ENCODE data around the gene CCDC85C. TPM values are rescaled to one million over a fixed set of nuclear protein-coding genes. Genes with fewer than 3 reads are reported as not detected.

CCDC85C gene
- total and polyA plus RNA-seq, 4 donors = 4.0 to 23.9 (median 9.6) TPM

DNA sequence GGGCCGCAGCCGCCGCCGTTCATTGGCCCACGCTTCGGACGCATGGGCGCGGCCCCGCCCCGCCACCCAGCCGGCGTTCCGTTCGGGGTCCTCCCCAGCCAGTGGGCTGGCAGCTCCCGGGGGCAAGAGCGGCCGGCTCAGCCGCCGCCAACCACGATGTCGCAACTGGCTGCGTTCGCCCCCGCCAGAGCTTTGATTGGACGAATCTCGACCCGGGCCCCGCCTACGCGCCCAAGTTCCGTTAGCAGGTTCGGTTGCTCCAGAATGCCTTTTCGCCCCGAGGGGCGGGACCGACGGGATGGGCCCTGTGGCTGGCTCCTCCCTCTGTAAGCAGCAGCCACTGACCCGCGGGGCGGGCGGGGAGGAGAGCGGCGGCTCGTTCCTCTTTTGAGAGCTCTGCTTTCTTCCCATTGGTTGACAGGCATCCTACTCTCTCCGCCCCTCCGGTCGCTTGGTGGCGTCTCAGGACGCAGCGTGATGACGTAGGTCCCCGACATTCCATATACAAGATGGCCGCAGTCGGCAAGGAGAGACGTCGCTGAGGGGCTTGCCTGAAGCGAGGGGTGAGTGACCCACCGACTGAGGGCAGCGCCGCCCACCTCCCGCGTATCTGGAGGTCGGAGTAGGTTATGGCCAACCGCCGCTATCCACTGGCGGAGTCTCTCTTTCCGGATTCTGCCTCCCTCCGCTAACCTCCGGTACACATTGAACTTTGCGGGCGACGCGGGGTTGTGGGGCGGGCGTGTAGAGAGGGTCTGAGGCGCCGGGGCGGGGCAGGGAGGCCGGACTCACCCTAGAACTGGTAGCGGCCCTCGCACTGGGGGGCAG lies 122.9 kb downstream of the CCDC85C start, which contains the start of gene CCNK:
Gene CCNK, plus strand, starts transcription at position 493 of the 828 bp plus-strand sequence. CDS start 11,269 bp downstream, outside the sequence.
- Histone ChIP-seq H3K4me3 (ENCODE audit: low read depth in 1 of 3, low read length in 3 of 3) (peak within 1 kb of the TSS; percentile 84 to 100 (median 97)), H3K9me3 (ENCODE audit: control insufficient read depth in 4 of 4, low read length in 3 of 4) (no peaks in the 10 kb centered on the region), H3K9ac (ENCODE audit: low read depth in 1 of 2, low read length in 2 of 2) (peak within 1 kb of the TSS; percentile 53 to 87), H3K36me3 (ENCODE audit: control insufficient read depth in 4 of 4, insufficient read depth in 3 of 4, low read depth in 1 of 4, low read length in 3 of 4) (no peaks in the 10 kb centered on the region), H3K4me1 (ENCODE audit: control insufficient read depth in 4 of 4, insufficient read depth in 4 of 4, low read length in 3 of 4) (peaks cover 5 to 43% (median 38%) of the 10 kb centered on the region in 4 donors), H3K27ac (ENCODE audit: low read depth in 1 of 2, low read length in 2 of 2) (peak within 1 kb of the TSS; percentile 78 to 87), H3K27me3 (ENCODE audit: control insufficient read depth in 4 of 4, insufficient read depth in 4 of 4, low read length in 3 of 4) (no peaks in the 10 kb centered on the region)
- peak; percentile 99 for DNase-seq (ENCODE audit: low spot score)
- under 1% methylated on average over 82 of the region's 82 CpGs for WGBS
- TF ChIP-seq NR2F2 (IDR thresholded peaks at IDR 0.05) = peak; percentile 41
- TF ChIP-seq FOXA1 (IDR thresholded peaks at IDR 0.05) = no peak
- TF ChIP-seq, protein P1, sequence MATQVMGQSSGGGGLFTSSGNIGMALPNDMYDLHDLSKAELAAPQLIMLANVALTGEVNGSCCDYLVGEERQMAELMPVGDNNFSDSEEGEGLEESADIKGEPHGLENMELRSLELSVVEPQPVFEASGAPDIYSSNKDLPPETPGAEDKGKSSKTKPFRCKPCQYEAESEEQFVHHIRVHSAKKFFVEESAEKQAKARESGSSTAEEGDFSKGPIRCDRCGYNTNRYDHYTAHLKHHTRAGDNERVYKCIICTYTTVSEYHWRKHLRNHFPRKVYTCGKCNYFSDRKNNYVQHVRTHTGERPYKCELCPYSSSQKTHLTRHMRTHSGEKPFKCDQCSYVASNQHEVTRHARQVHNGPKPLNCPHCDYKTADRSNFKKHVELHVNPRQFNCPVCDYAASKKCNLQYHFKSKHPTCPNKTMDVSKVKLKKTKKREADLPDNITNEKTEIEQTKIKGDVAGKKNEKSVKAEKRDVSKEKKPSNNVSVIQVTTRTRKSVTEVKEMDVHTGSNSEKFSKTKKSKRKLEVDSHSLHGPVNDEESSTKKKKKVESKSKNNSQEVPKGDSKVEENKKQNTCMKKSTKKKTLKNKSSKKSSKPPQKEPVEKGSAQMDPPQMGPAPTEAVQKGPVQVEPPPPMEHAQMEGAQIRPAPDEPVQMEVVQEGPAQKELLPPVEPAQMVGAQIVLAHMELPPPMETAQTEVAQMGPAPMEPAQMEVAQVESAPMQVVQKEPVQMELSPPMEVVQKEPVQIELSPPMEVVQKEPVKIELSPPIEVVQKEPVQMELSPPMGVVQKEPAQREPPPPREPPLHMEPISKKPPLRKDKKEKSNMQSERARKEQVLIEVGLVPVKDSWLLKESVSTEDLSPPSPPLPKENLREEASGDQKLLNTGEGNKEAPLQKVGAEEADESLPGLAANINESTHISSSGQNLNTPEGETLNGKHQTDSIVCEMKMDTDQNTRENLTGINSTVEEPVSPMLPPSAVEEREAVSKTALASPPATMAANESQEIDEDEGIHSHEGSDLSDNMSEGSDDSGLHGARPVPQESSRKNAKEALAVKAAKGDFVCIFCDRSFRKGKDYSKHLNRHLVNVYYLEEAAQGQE (IDR thresholded peaks at IDR 0.05) = peak; percentile 86
- TF ChIP-seq GABPA (IDR thresholded peaks at IDR 0.05 in 1 of 2, conservative IDR thresholded peaks at IDR 0.05 in 1 of 2) = peak in 1 of 2 donors; percentile 75
- TF ChIP-seq HNF4A (conservative IDR thresholded peaks at IDR 0.05) = peak; percentile 39 to 66
- TF ChIP-seq SP1 (IDR thresholded peaks at IDR 0.05) = peak; percentile 97
- TF ChIP-seq, protein P2, sequence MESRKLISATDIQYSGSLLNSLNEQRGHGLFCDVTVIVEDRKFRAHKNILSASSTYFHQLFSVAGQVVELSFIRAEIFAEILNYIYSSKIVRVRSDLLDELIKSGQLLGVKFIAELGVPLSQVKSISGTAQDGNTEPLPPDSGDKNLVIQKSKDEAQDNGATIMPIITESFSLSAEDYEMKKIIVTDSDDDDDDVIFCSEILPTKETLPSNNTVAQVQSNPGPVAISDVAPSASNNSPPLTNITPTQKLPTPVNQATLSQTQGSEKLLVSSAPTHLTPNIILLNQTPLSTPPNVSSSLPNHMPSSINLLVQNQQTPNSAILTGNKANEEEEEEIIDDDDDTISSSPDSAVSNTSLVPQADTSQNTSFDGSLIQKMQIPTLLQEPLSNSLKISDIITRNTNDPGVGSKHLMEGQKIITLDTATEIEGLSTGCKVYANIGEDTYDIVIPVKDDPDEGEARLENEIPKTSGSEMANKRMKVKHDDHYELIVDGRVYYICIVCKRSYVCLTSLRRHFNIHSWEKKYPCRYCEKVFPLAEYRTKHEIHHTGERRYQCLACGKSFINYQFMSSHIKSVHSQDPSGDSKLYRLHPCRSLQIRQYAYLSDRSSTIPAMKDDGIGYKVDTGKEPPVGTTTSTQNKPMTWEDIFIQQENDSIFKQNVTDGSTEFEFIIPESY (IDR thresholded peaks at IDR 0.05) = peak; percentile 60
- peak; percentile 47 for TF ChIP-seq TAF1 (conservative IDR thresholded peaks at IDR 0.05)
- peak; percentile 98 to 100 for TF ChIP-seq EGR1 (IDR thresholded peaks at IDR 0.05; ENCODE audit: low read depth in 2 of 2)
- peak; percentile 100 for TF ChIP-seq YY1 (IDR thresholded peaks at IDR 0.05)
- TF ChIP-seq, protein P3, sequence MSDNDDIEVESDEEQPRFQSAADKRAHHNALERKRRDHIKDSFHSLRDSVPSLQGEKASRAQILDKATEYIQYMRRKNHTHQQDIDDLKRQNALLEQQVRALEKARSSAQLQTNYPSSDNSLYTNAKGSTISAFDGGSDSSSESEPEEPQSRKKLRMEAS (IDR thresholded peaks at IDR 0.05) = peak; percentile 50
- TF ChIP-seq, protein P4, sequence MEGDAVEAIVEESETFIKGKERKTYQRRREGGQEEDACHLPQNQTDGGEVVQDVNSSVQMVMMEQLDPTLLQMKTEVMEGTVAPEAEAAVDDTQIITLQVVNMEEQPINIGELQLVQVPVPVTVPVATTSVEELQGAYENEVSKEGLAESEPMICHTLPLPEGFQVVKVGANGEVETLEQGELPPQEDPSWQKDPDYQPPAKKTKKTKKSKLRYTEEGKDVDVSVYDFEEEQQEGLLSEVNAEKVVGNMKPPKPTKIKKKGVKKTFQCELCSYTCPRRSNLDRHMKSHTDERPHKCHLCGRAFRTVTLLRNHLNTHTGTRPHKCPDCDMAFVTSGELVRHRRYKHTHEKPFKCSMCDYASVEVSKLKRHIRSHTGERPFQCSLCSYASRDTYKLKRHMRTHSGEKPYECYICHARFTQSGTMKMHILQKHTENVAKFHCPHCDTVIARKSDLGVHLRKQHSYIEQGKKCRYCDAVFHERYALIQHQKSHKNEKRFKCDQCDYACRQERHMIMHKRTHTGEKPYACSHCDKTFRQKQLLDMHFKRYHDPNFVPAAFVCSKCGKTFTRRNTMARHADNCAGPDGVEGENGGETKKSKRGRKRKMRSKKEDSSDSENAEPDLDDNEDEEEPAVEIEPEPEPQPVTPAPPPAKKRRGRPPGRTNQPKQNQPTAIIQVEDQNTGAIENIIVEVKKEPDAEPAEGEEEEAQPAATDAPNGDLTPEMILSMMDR (IDR thresholded peaks at IDR 0.05; ENCODE audit: low read depth, low read length, missing input control) = peak; percentile 1
- peak; percentile 5 to 20 for TF ChIP-seq JUND (IDR thresholded peaks at IDR 0.05)
- TF ChIP-seq HNF4G (IDR thresholded peaks at IDR 0.05) = no peak
- TF ChIP-seq, protein P5, sequence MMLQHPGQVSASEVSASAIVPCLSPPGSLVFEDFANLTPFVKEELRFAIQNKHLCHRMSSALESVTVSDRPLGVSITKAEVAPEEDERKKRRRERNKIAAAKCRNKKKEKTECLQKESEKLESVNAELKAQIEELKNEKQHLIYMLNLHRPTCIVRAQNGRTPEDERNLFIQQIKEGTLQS (IDR thresholded peaks at IDR 0.05) = peak; percentile 37
- no peak for TF ChIP-seq FOXA2 (IDR thresholded peaks at IDR 0.05)
- peak; percentile 67 to 81 for TF ChIP-seq RXRA (IDR thresholded peaks at IDR 0.05)
- TF ChIP-seq RAD21 (IDR thresholded peaks at IDR 0.05) = peak in 1 of 2 donors; percentile 9

Measured in liver (tissue), 9 donors.